HepG2 (cell line): ENCODE results near the gene UGP2. TPM values are rescaled to one million over a fixed set of nuclear protein-coding genes. Genes with fewer than 3 reads are reported as not detected.

Experiments used
- CHD4 ChIP-seq: fragments of 200-600 bp; sonication (generic); IDR thresholded peaks from 2 replicates; pipeline ENCODE4 v1.7.0; 2017; ENCODE audit warnings: mild to moderate bottlenecking, low read length, borderline replicate concordance
- HIC2 ChIP-seq: sonication (generic); formaldehyde crosslinking; IDR thresholded peaks from 2 replicates; pipeline ENCODE4 v1.9.0; 2022; ENCODE audit warnings: low read depth, missing genetic modification reagents
- HIVEP1 ChIP-seq: sonication (generic); formaldehyde crosslinking; IDR thresholded peaks from 2 replicates; pipeline ENCODE4 v1.4.0; 2020; ENCODE audit warnings: mild to moderate bottlenecking, missing genetic modification reagents
- HOXA3 ChIP-seq: sonication (generic); formaldehyde crosslinking; IDR thresholded peaks from 2 replicates; pipeline ENCODE4 v1.5.0; 2020; ENCODE audit warnings: missing genetic modification reagents
- HOXA7 ChIP-seq: sonication (generic); formaldehyde crosslinking; IDR thresholded peaks from 2 replicates; pipeline ENCODE4 v1.8.1; 2022; ENCODE audit warnings: mild to moderate bottlenecking, missing genetic modification reagents, moderate library complexity
- JUNB ChIP-seq: sonication (generic); formaldehyde crosslinking; IDR thresholded peaks from 2 replicates; pipeline ENCODE4 v1.8.0; 2022; ENCODE audit warnings: missing genetic modification reagents, mild to moderate bottlenecking, borderline replicate concordance
- KAT7 ChIP-seq: IDR thresholded peaks from 2 replicates; pipeline ENCODE4 v1.6.1; 2018; ENCODE audit warnings: borderline replicate concordance, missing compliant biosample characterization
- KDM6A ChIP-seq: IDR thresholded peaks from 2 replicates; pipeline ENCODE4 v1.6.1; 2016; ENCODE audit warnings: low read depth
- KLF6 ChIP-seq: IDR thresholded peaks from 2 replicates; pipeline ENCODE4 v1.8.0; 2016; ENCODE audit warnings: missing biosample characterization, missing genetic modification reagents
- MAX ChIP-seq: IDR thresholded peaks from 2 replicates; pipeline ENCODE4 v1.6.1; 2012; ENCODE audit warnings: inconsistent platforms
- MLLT10 ChIP-seq: sonication (generic); formaldehyde crosslinking; IDR thresholded peaks from 2 replicates; pipeline ENCODE4 v1.4.0; 2020; ENCODE audit warnings: missing genetic modification reagents
- MNT ChIP-seq: fragments of 450-650 bp; IDR thresholded peaks from 2 replicates; pipeline ENCODE4 v1.6.1; 2016
- NCOA2 ChIP-seq: sonication (generic); formaldehyde crosslinking; IDR thresholded peaks from 2 replicates; pipeline ENCODE4 v1.8.0; 2022; ENCODE audit warnings: inconsistent platforms
- NFKB2 ChIP-seq: sonication (generic); formaldehyde crosslinking; IDR thresholded peaks from 2 replicates; pipeline ENCODE4 v1.4.0; 2020; ENCODE audit warnings: missing genetic modification reagents, borderline replicate concordance
- NR2C2 ChIP-seq: sonication (generic); formaldehyde crosslinking; IDR thresholded peaks from 2 replicates; pipeline ENCODE4 v1.4.0; 2020; ENCODE audit warnings: missing genetic modification reagents, mild to moderate bottlenecking, moderate library complexity, borderline replicate concordance
- NRL ChIP-seq: sonication (generic); formaldehyde crosslinking; IDR thresholded peaks from 2 replicates; pipeline ENCODE4 v1.5.0; 2020; ENCODE audit warnings: missing genetic modification reagents, mild to moderate bottlenecking, moderate library complexity, borderline replicate concordance
- ZBTB25 ChIP-seq: IDR thresholded peaks from 2 replicates; pipeline ENCODE4 v1.6.1; 2018; ENCODE audit warnings: missing genetic modification reagents
- ZFP37 ChIP-seq: sonication (generic); formaldehyde crosslinking; IDR thresholded peaks from 2 replicates; pipeline ENCODE4 v1.4.0; 2020; ENCODE audit warnings: missing genetic modification reagents, borderline replicate concordance
- ZNF281 ChIP-seq: sonication (generic); formaldehyde crosslinking; IDR thresholded peaks from 2 replicates; pipeline ENCODE4 v1.4.0; 2020; ENCODE audit warnings: missing genetic modification reagents, borderline replicate concordance
- ZNF367 ChIP-seq: sonication (generic); formaldehyde crosslinking; IDR thresholded peaks from 2 replicates; pipeline ENCODE4 v1.4.0; 2020; ENCODE audit warnings: missing genetic modification reagents, borderline replicate concordance
- ZNF558 ChIP-seq: sonication (generic); formaldehyde crosslinking; IDR thresholded peaks from 2 replicates; pipeline ENCODE4 v1.9.0; 2022; ENCODE audit warnings: mild to moderate bottlenecking, missing genetic modification reagents, borderline replicate concordance
- ZNF660 ChIP-seq: sonication (generic); formaldehyde crosslinking; IDR thresholded peaks from 2 replicates; pipeline ENCODE4 v1.5.1; 2020; ENCODE audit warnings: mild to moderate bottlenecking, low read depth, missing genetic modification reagents, borderline replicate concordance
- ZNF720 ChIP-seq: sonication (generic); formaldehyde crosslinking; IDR thresholded peaks from 2 replicates; pipeline ENCODE4 v1.4.0; 2020; ENCODE audit warnings: missing genetic modification reagents
- ZNF891 ChIP-seq: sonication (generic); formaldehyde crosslinking; IDR thresholded peaks from 2 replicates; pipeline ENCODE4 v1.5.0; 2020; ENCODE audit warnings: mild to moderate bottlenecking, missing genetic modification reagents
- polyA plus RNA-seq, 8 experiments: library from polyadenylated mRNA; depleted of rRNA in 3 of 8; stranded (reverse) in 7 of 8; unstranded in 1 of 8; fragments of >200 nt; fragmentation: Illumina TruSeq in 4 of 8; extraction: Trizol in 4 of 8; gene quantifications; 2 replicates each; pipeline versions ENCODE4 v1.2.1 to v1.2.3, GENCODE V29; 2011 to 2016; ENCODE audit warnings: low read depth in 4 of 8, missing spikeins in 1 of 8, mixed read lengths in 1 of 8; ENCODE audit not compliant: insufficient read depth in 1 of 8
- total RNA-seq, 5 experiments: library from RNA; depleted of rRNA; stranded (reverse); fragments of >200 nt; fragmentation: Illumina TruSeq; extraction: Trizol; gene quantifications; 2 replicates each; pipeline ENCODE4 v1.2.3, GENCODE V29; 2016; ENCODE audit warnings: low read depth in 1 of 5

UGP2 gene
- total and polyA plus RNA-seq, 2 of the 13 experiments (the other 11 are each of a cell fraction or from before 2014, with no cell fraction given), result 96.0 to 134 TPM

GRCh38 chr2:63840785-63841253, 877 bp upstream of the UGP2 start (continued):
- TF ChIP-seq ZNF281 (CRISPR knock-in tag) (peak; percentile 98), HOXA3 (peak; percentile 42; the same call in 1 of the 2 replicates), ZFP37 (no peak), NR2C2 (CRISPR knock-in tag) (peak; percentile 8; the same call in 1 of the 2 replicates), NRL (CRISPR knock-in tag) (peak; percentile 14; the same call in 1 of the 2 replicates), MNT (peak; percentile 24; the same call in 1 of the 2 replicates), KAT7 (CRISPR knock-in tag) (no peak), NCOA2 (CRISPR knock-in tag) (peak; percentile 39), KDM6A (CRISPR knock-in tag) (no peak), HIVEP1 (CRISPR knock-in tag) (peak; percentile 90), ZBTB25 (CRISPR knock-in tag) (no peak), MAX (peak; percentile 89), ZNF367 (CRISPR knock-in tag) (no peak; the same call in 1 of the 2 replicates), HIC2 (CRISPR knock-in tag) (0 out of 2 replicates have a peak, but pooled peaks have one; percentile 52), ZNF660 (CRISPR knock-in tag) (no peak), NFKB2 (CRISPR knock-in tag) (peak; percentile 84), MLLT10 (CRISPR knock-in tag) (no peak), ZNF720 (CRISPR knock-in tag) (no peak), CHD4 (no peak), KLF6 (CRISPR knock-in tag) (peak; percentile 17), ZNF558 (CRISPR knock-in tag) (no peak; the same call in 1 of the 2 replicates), ZNF891 (CRISPR knock-in tag) (peak; percentile 87), HOXA7 (CRISPR knock-in tag) (no peak), JUNB (CRISPR knock-in tag) (no peak)
